A549 (cell line): ENCODE data around the gene DHX16. TPM values are rescaled to one million over a fixed set of nuclear protein-coding genes. Genes with fewer than 3 reads are reported as not detected.

Source experiments
- ATAC-seq, 2 experiments: fragments of 200-7000 bp in 1 of 2; fragments of >200 bp in 1 of 2; cut with Nextera tagmentation in 1 of 2; cut with Tn5 transposase in 1 of 2; 3 replicates each; pipeline versions ENCODE4 v1.8.0 to v1.9.1; 2018 to 2020; ENCODE audit warnings: mild to moderate bottlenecking in 1 of 2, moderate library complexity in 1 of 2
- CTCF ChIA-PET: fragments of 300-600 bp; sonication (Branson Sonifier 250); formaldehyde crosslinking; extraction: SDS; loops from one replicate; lab custom pipeline; 2021; ENCODE audit warnings: antibody characterized with exemption, inconsistent platforms; lab: Yijun Ruan, JAX
- POLR2A ChIA-PET: fragments of 350-600 bp; formaldehyde crosslinking; extraction: SDS; loops from one replicate; lab custom pipeline; 2021; ENCODE audit warnings: antibody characterized with exemption, inconsistent platforms; lab: Yijun Ruan, JAX
- DNase-seq, 2 experiments: peaks; one replicate each; pipeline versions ENCODE4 v3.0.0 to v3.0.0-alpha.2; 2011 to 2016; ENCODE audit warnings: low read depth in 1 of 2, low spot score in 1 of 2
- FAIRE-seq: peaks from 2 replicates; lab custom pipeline; 2011; peaks lifted over from hg19 to GRCh38; lab: Jason Lieb, UNC
- H3K27ac ChIP-seq, 2 experiments: fragments of >200 bp; sonication (Bioruptor Twin); formaldehyde crosslinking; 3 replicates each; pipeline ENCODE4 v1.5.1; 2016 to 2017
- H3K4me1 ChIP-seq: fragments of >200 bp; sonication (Bioruptor Twin); formaldehyde crosslinking; 3 replicates; pipeline ENCODE4 v1.6.1; 2016
- H3K4me2 ChIP-seq: fragments of >200 bp; sonication (Bioruptor Twin); formaldehyde crosslinking; 3 replicates; pipeline ENCODE4 v1.6.1; 2016
- H3K4me3 ChIP-seq: fragments of >200 bp; sonication (Bioruptor Twin); formaldehyde crosslinking; 3 replicates; pipeline ENCODE4 v1.5.1; 2016
- H3K9me3 ChIP-seq: fragments of >200 bp; sonication (Bioruptor Twin); formaldehyde crosslinking; 3 replicates; pipeline ENCODE4 v1.6.1; 2016
- ATOH8 ChIP-seq: fragments of 250-450 bp; sonication (Bioruptor Pico); IDR thresholded peaks from 2 replicates; pipeline ENCODE4 v1.5.0; 2020; ENCODE audit warnings: low read depth, mild to moderate bottlenecking, moderate library complexity
- CBX2 ChIP-seq: fragments of 200-600 bp; sonication (generic); IDR thresholded peaks from 2 replicates; pipeline ENCODE4 v1.6.1; 2016; ENCODE audit warnings: low read depth, mild to moderate bottlenecking, borderline replicate concordance
- CBX8 ChIP-seq: fragments of 200-600 bp; sonication (generic); IDR thresholded peaks from 2 replicates; pipeline ENCODE4 v1.6.1; 2016
- CEBPB ChIP-seq, 2 experiments: fragments of >200 bp in 1 of 2; sonication (Bioruptor Twin) in 1 of 2; formaldehyde crosslinking in 1 of 2; IDR thresholded peaks; 2 replicates each; pipeline ENCODE4 v1.6.1; 2012 to 2016
- CHD2 ChIP-seq: fragments of 150-350 bp; IDR thresholded peaks from 2 replicates; pipeline ENCODE4 v1.6.1; 2014; ENCODE audit warnings: low read length; ENCODE audit not compliant: partially characterized antibody
- ELK1 ChIP-seq: fragments of 150-350 bp; IDR thresholded peaks from 2 replicates; pipeline ENCODE4 v1.6.1; 2014; ENCODE audit warnings: low read depth, mild to moderate bottlenecking, low read length
- EP300 ChIP-seq, 2 experiments: fragments of >200 bp; sonication (Bioruptor Twin); formaldehyde crosslinking; IDR thresholded peaks; 2 replicates in 1 of 2; 3 replicates in 1 of 2; pipeline ENCODE4 v1.6.1; 2016 to 2017
- FOSB ChIP-seq: fragments of 250-450 bp; sonication (Bioruptor Pico); IDR thresholded peaks from 2 replicates; pipeline ENCODE4 v1.5.0; 2020; ENCODE audit warnings: mild to moderate bottlenecking, moderate library complexity
- FOXS1 ChIP-seq: fragments of 250-450 bp; sonication (Bioruptor Pico); IDR thresholded peaks from 2 replicates; pipeline ENCODE4 v1.5.0; 2020; ENCODE audit warnings: mild to moderate bottlenecking, moderate library complexity
- HDAC2 ChIP-seq: fragments of 200-600 bp; sonication (generic); IDR thresholded peaks from 2 replicates; pipeline ENCODE4 v1.6.1; 2016
- HES2 ChIP-seq: fragments of >200 bp; sonication (Bioruptor Twin); formaldehyde crosslinking; IDR thresholded peaks from 2 replicates; pipeline ENCODE4 v1.6.1; 2016
- HEYL ChIP-seq: fragments of 250-450 bp; sonication (Bioruptor Pico); IDR thresholded peaks from 2 replicates; pipeline ENCODE4 v1.8.0; 2021; ENCODE audit warnings: mild to moderate bottlenecking, moderate library complexity
- HOXA7 ChIP-seq: fragments of 250-450 bp; sonication (Bioruptor Pico); IDR thresholded peaks from 2 replicates; pipeline ENCODE4 v1.5.0; 2020; ENCODE audit warnings: mild to moderate bottlenecking, moderate library complexity
- HOXB5 ChIP-seq: fragments of 250-450 bp; sonication (Bioruptor Pico); IDR thresholded peaks from 2 replicates; pipeline ENCODE4 v1.5.0; 2020; ENCODE audit warnings: mild to moderate bottlenecking, moderate library complexity
- JUN ChIP-seq, 2 experiments: fragments of >200 bp; sonication (Bioruptor Twin); formaldehyde crosslinking; IDR thresholded peaks; 2 replicates in 1 of 2; 3 replicates in 1 of 2; pipeline ENCODE4 v1.6.1; 2016 to 2017
- JUNB ChIP-seq: fragments of >200 bp; sonication (Bioruptor Twin); formaldehyde crosslinking; IDR thresholded peaks from 2 replicates; pipeline ENCODE4 v1.6.1; 2016
- MAFK ChIP-seq: fragments of 450-650 bp; IDR thresholded peaks from 2 replicates; pipeline ENCODE4 v1.6.1; 2014; ENCODE audit not compliant: partially characterized antibody
- MAZ ChIP-seq: fragments of 150-350 bp; IDR thresholded peaks from 2 replicates; pipeline ENCODE4 v1.6.1; 2014; ENCODE audit warnings: antibody characterized with exemption, low read depth, low read length, borderline replicate concordance
- PBX3 ChIP-seq: IDR thresholded peaks from 2 replicates; pipeline ENCODE4 v1.6.1; 2012
- PHF8 ChIP-seq: fragments of 200-600 bp; sonication (generic); IDR thresholded peaks from 2 replicates; pipeline ENCODE4 v1.6.1; 2016; ENCODE audit warnings: low read depth, mild to moderate bottlenecking, antibody characterized with exemption, moderate library complexity, borderline replicate concordance
- RAD21 ChIP-seq, 2 experiments: fragments of >200 bp in 1 of 2; sonication (Bioruptor Twin) in 1 of 2; formaldehyde crosslinking in 1 of 2; IDR thresholded peaks in 1 of 2; conservative IDR thresholded peaks in 1 of 2; 2 replicates in 1 of 2; 3 replicates in 1 of 2; pipeline ENCODE4 v1.6.1; 2012 to 2018; ENCODE audit warnings: inconsistent platforms in 1 of 2
- RARB ChIP-seq: fragments of 250-450 bp; sonication (Bioruptor Pico); IDR thresholded peaks from 2 replicates; pipeline ENCODE4 v1.8.0; 2021; ENCODE audit warnings: mild to moderate bottlenecking, moderate library complexity
- RFX5 ChIP-seq: fragments of 450-650 bp; IDR thresholded peaks from 2 replicates; pipeline ENCODE4 v1.7.1; 2014; ENCODE audit warnings: antibody characterized with exemption, mild to moderate bottlenecking, moderate library complexity
- RNF2 ChIP-seq: fragments of 200-600 bp; sonication (generic); IDR thresholded peaks from 2 replicates; pipeline ENCODE4 v1.6.1; 2016; ENCODE audit warnings: low read depth, mild to moderate bottlenecking, antibody characterized with exemption, moderate library complexity, borderline replicate concordance
- SREBF2 ChIP-seq: fragments of 450-650 bp; IDR thresholded peaks from 2 replicates; pipeline ENCODE4 v1.6.1; 2014; ENCODE audit warnings: mild to moderate bottlenecking, moderate library complexity
- TFCP2L1 ChIP-seq: fragments of 250-450 bp; sonication (Bioruptor Pico); IDR thresholded peaks from 2 replicates; pipeline ENCODE4 v1.5.0; 2021; ENCODE audit warnings: mild to moderate bottlenecking
- TP53 ChIP-seq: fragments of 250-450 bp; sonication (Bioruptor Pico); IDR thresholded peaks from 2 replicates; pipeline ENCODE4 v1.5.0; 2021; ENCODE audit warnings: mild to moderate bottlenecking, moderate library complexity
- USF2 ChIP-seq: fragments of 450-650 bp; IDR thresholded peaks from 2 replicates; pipeline ENCODE4 v1.6.1; 2014; ENCODE audit warnings: antibody characterized with exemption
- ZC3H11A ChIP-seq: fragments of 450-650 bp; IDR thresholded peaks from 2 replicates; pipeline ENCODE4 v1.6.1; 2014; ENCODE audit warnings: antibody characterized with exemption, mild to moderate bottlenecking
- WGBS: methylation state at CpG from one replicate; pipeline ENCODE4 v1.1.6; 2017; ENCODE audit errors: missing lambda C conversion rate; 5-methylcytosine and 5-hydroxymethylcytosine counted together
- polyA plus RNA-seq, 4 experiments: library from polyadenylated mRNA; depleted of rRNA in 3 of 4; stranded (reverse); fragments of >200 nt; fragmentation: RNase III in 1 of 4; extraction: RNeasy Plus Mini Kit Qiagen cat#74134 plus additional on column Dnase treatment in 1 of 4; gene quantifications; 2 replicates in 3 of 4; 3 replicates in 1 of 4; pipeline ENCODE4 v1.2.3, GENCODE V29; 2011 to 2017

Gene DHX16
- polyA plus RNA-seq, 2 of the 4 experiments (the other 2 are of a cell fraction): 31.6 TPM

- Histone ChIP-seq H3K9me3 (no peaks in the 10 kb centered on the region), H3K4me1 (peaks cover 9% of the 10 kb centered on the region), H3K27ac (no peak overlapping the region), H3K4me2 (no peak overlapping the region), H3K4me3 (no peak overlapping the region)
- TF ChIP-seq JUNB (no peak), EP300 (IDR thresholded peaks at IDR 0.05) (no peak), HOXA7 (CRISPR knock-in tag) (no peak), ZC3H11A (no peak), RARB (no peak), MAZ (no peak), ATOH8 (no peak), HEYL (CRISPR knock-in tag) (no peak), HES2 (no peak), RFX5 (no peak), ELK1 (no peak), PHF8 (no peak), CBX8 (no peak), FOSB (CRISPR knock-in tag) (no peak), TP53 (CRISPR knock-in tag) (no peak), HDAC2 (no peak), RNF2 (no peak), HOXB5 (CRISPR knock-in tag) (no peak), CEBPB (IDR thresholded peaks at IDR 0.05) (no peak)
- ChIA-PET POLR2A (interaction anchor here (0.7 kb wide), 2 partner anchors 8 to 27 kb away, joined by 3 to 6 read pairs; no protein-coding TSS in a partner anchor), CTCF (interaction anchor here (1.1 to 1.5 kb wide), 3 partner anchors 18 to 298 kb away, joined by 3 to 6 read pairs (median 4); partner anchors contain the start of genes ATAT1 and DHX16)
- WGBS: 79% methylated on average over 5 of the region's 5 CpGs
- ATAC-seq (no peak), DNase-seq (no peak), FAIRE-seq (no peak)
These were observed 28.0 kb downstream of the DHX16 start for GRCh38 chr6:30644769-30645168.

- WGBS: 90% methylated on average over 2 of the region's 2 CpGs
- CTCF ChIA-PET: interaction anchor here (1.0 to 1.3 kb wide), 2 partner anchors 29 to 272 kb away, joined by 3 to 6 read pairs; partner anchors contain the start of gene DHX16
- DNase-seq (no peak), ATAC-seq (no peak), FAIRE-seq (no peak)
- no peak overlapping the region for H3K4me3 ChIP-seq
- TF ChIP-seq HDAC2 (no peak), TFCP2L1 (CRISPR knock-in tag) (no peak), JUN (IDR thresholded peaks at IDR 0.05) (no peak), CHD2 (no peak), SREBF2 (no peak), MAZ (no peak), HES2 (no peak), PBX3 (no peak), HOXB5 (CRISPR knock-in tag) (no peak), ATOH8 (no peak), FOXS1 (CRISPR knock-in tag) (no peak), USF2 (no peak), EP300 (IDR thresholded peaks at IDR 0.05) (no peak), RAD21 (conservative IDR thresholded peaks at IDR 0.05 in 1 of 2, IDR thresholded peaks at IDR 0.05 in 1 of 2) (no peak), CBX2 (no peak), RFX5 (no peak), MAFK (no peak)
- H3K27ac ChIP-seq: no peak overlapping the region
- H3K4me2 ChIP-seq: no peak overlapping the region
- peaks cover 9% of the 10 kb centered on the region for H3K4me1 ChIP-seq
- POLR2A ChIA-PET: interaction anchor here (0.7 kb wide), 1 partner anchor 789 kb away, joined by 5 read pairs; no protein-coding TSS in a partner anchor
- no peaks in the 10 kb centered on the region for H3K9me3 ChIP-seq
These were observed 29.1 kb downstream of the DHX16 start for GRCh38 chr6:30643656-30644055.
